Erythroblast (primary cell): Measurements from ENCODE around the gene ABCC3.

Experiments
- GATA1 ChIP-seq: IDR thresholded peaks from 2 replicates; pipeline ENCODE4 v1.6.1; 2011; ENCODE audit warnings: low read depth, mild to moderate bottlenecking, control low read depth, low read length, moderate library complexity
- POLR2A ChIP-seq: IDR thresholded peaks from 2 replicates; pipeline ENCODE4 v1.6.1; 2011; ENCODE audit warnings: mild to moderate bottlenecking, low read length

GRCh38 chr17:50590946-50591737 lies 43.5 kb upstream of the ABCC3 start:
- TF ChIP-seq POLR2A (no peak), GATA1 (no peak)
